HG02763 (cell line): ENCODE data around the gene SLC10A7.

ENCODE experiments used
- ATAC-seq: cut with Tn5 transposase; IDR thresholded peaks from one replicate; pipeline ENCODE4 v1.9.1; 2021; ENCODE audit warnings: mild to moderate bottlenecking, moderate library complexity; ENCODE audit not compliant: unreplicated experiment

SLC10A7 gene

DNA sequence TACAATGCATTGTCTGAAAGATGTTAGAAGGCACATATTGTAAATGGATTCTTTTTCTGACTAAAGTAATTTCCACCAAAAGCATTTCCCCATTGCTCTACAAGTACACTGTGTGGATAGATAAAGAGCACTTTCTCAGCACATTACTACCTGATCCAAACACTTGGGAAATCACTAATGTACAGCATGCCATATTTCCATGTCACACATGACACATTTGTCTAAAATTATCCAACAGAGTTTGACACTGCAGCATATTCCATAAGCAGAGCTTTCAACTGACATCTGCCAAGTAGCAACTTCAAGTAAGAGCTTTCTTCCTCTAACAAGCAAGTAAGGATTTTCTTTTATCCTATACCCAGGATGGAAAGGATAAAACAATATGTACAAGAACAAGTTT is 257.9 kb downstream of the SLC10A7 start:
- ATAC-seq: no peak

DNA sequence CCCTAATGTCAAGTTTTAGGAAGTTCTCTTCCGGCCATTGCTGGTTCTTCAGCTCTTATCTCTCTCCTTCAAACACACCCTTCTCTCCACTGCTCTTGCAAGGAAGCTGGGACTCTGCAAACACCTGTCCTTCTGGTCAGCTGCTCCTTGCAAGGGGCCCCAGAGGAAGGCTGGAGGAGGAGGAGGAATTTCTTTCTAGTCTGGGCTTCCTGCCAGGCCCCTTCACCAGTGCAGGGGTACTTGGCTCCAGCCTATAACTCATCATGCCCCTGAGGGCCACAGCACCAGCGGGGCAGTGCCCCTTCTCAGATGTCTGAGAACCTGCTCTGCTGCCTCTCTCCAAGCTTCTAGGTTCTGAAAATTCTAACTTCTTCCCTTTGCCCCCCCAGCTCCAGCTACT is 260.7 kb downstream of the SLC10A7 start:
- no peak for ATAC-seq

DNA sequence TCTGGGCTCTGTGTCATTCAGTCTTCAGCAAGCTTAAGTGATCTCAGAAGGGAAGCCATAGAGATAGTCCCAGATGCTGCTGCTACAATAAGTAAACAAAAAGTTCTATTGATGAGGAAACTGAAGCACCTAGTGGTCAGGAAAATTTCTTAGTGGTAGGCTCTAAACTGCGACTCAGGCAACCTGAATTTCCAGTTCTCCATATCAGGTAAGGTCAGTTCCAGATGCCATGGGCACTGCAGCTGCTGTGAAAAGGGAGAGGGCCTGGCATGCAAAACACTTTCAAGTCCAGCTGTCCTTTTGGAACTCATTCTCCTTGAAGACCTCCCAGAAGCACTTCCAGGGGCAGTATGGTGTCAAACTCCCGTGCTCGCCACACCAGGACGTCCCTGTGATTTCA is 261.2 kb downstream of the SLC10A7 start:
- ATAC-seq: no peak

DNA sequence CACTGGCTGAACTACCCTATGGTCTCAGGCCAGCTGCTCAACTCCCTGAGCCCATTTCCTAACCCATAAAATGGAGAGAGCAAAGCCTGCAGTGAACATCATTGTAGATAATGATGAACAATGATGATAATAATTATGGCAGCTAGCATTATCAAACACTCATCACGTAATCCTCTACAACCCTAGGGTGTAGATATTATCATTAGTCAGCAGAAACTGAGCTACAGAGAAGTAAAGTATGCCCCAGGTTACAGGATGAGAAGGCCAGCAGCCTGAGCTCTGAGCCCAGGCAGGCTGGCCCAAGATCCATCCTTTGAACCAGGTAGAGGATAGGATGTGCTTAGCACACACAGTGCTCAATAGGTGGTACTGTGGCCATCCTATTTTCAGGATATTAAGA is 264.2 kb downstream of the SLC10A7 start:
- no peak for ATAC-seq

DNA sequence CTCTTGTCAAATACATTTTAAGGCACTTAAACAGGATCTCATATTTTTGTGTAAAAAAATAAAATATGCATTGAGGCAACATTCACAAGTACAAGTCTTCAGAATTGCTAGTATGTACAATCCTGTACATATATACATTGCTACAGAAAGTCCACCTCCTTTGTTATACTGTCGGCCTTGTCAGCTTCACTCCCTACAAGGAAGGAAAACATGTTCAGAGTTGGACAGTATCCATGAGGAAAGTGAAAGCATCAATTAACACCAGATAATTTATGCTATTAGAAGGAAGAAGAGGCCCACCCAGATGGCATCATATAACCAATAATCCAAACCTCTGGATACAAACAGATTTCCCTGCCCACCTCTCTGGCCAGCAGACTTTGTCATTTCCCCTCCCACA is 265.4 kb downstream of the SLC10A7 start:
- ATAC-seq: no peak

DNA sequence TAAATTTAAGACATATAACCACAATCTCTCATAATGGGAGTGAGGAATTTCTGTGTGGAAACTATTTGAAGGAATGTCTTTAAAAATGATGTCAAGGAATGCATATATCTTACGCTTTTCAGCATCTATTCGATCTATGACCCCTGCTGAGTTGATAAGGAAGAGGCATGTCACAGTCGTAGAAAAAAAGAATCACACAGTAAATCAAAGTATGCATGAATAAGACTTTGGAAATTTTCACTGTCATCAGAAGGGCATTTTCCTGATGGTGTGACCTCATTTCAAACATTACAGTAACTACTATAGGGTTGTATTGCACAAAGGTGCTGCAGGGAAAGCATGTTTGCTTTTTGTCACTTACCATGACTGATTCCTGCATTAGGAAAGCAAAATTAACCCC is 265.9 kb downstream of the SLC10A7 start:
- no peak for ATAC-seq

DNA sequence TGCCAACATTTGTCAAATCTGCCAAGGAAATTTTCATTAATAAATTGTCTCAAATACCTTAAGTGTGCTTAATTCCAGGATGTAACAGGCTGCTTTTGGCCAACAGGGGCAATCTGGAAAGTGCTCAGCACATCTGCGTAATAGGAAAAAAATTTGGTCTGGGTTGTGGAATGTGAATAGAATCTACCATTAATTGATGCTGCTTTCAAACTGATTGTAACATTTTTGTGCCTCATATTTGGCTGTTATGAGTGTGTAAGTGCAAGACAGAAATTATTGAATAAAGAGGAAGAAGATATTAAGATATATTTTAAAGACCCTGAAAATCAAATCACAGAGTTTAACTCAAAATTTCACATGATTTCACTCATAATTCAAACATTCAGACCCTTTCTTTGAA is 266.3 kb downstream of the SLC10A7 start:
- ATAC-seq: no peak

DNA sequence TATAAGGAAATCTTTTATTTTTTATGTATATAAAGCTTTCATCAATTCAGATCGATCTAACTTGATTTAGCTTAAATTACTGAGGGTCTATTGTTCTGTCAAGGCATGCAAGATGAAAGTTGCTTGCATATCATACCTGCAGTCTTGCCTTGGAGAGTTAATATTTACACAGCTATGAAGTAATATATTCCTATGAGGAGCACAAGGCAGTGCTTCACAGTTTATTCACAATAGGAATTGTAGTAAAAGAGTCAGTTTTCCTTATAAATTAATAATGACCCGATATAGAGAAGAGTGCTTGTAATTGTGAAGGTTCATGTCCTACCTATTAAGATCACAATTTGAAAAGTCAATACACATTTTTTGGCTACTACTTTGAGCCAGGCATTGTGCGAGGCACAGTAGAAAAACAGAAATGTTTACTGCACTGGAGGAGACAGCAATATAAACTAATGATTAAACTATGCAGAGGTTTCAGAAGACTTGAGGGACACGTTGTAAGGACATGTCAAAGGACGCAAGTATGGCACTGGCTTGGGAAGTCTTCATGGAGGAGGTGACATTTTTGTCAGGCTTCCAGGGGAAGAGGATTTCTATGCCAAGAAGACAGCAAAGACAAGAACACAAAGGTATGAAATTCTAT is 268.6 kb downstream of the SLC10A7 start:
- no peak for ATAC-seq

DNA sequence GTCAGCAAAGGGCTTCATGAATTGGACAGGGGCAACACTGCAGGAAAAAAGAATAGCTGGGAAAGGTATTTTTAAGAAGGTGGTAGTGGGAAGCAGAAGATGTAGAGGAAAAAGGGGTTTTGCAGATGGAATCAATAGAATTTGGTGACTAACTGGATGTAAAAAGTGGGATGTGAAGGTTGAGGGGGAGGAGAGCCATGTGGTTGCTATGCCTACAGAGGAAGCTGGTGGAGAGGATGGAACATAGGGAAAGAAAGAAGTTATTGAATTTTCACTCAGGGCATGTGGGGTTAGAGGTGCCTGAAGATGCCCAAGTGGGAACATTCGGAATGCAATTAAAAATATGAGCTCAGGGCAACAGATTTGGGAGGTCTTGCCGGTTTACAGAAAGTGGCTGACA is 274.4 kb downstream of the SLC10A7 start:
- no peak for ATAC-seq

DNA sequence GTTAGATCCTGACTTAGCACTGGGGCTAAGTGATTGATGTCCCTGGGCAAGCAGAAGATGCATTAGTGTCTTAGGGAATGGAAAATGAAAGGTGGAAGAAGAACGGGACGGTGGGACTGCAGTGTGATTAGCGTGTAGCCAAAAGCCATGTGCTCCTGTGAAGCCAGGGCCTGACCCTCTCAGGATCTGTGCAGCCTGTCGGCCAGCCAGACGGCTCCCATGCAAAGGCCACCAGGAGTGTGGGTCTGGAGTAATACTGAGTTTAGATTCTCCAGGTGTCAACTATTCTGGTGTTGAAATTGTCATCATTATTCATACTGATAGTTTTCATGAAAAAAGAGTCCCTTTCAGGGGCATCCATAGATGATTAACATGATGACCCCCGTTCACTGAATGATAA is 275.4 kb downstream of the SLC10A7 start:
- ATAC-seq: no peak

DNA sequence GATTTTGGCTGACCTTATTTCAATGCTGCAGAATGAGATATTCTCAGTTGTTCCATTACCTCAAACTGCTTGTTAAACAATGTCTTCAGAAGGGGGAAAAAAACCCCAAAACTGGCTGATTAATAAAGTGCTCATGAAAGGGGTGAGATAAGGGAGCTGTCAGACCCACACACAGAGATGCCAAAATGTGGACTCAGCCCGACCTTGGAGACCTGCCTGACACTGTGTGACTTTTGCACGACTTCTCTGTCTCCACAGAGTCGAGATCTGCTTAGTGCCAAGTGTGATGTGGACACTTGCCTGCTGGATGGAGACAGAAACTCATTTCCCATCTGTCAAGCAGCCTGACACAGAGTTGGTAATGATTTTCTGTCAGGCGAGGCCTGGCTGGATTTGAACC is 275.9 kb downstream of the SLC10A7 start:
- ATAC-seq: no peak

DNA sequence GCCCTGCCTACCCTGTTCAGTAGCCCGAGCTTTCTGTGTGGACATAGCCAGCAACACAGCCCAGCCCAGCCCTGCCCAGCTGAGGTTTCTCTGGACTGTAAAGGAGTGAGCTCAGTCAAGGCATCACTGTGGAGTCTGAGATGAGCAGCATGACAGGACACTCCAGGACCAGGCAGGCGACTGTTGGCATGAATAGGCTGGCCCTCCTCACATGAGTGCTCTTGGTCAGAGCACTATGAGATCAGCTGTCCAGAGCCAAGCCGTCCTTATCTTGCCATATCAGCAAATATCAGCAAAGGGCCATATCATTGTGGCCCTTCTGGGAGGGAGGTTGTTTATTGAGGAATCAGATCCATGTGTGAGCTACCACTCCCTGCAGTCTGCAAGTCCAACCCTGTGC is 276.5 kb downstream of the SLC10A7 start:
- ATAC-seq: no peak

DNA sequence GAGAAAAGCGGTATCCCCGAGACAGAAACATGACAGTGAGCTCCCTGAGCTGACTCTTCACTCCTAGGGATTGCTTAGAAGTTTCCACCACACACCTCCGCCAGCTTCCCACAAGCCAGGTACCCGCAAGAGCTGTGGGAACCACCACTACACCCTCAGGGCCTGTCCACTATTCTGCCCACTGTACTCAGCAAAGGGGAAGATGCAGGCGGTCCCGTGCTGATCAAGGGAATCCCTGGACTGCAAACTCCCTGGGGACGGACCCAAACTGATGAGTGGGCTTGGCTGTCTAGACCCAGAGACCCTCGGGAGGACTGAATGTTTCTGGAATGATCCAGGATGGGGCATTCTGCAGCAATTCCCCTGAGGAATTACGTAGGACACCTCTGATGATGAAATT is 277.2 kb downstream of the SLC10A7 start:
- ATAC-seq: no peak

DNA sequence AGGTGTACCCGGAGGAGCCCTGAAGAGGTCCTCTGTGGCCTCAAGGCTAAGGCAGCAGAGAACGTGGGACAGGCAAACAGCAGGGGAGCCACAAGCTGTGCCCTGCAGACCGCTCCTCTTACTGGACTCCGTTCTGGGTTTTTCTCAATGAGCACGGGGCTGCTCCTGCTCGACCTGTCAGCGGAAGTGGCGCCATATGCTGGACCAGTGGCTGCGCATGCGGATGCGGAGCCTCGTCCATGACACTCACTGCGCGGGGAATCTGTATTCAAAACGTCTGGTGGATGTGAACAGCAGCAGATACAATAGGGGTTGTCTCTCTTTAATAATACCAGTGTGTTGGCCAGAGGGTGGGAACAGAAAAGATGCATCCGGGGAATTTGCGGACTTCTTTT is 277.9 kb downstream of the SLC10A7 start:
- no peak for ATAC-seq

DNA sequence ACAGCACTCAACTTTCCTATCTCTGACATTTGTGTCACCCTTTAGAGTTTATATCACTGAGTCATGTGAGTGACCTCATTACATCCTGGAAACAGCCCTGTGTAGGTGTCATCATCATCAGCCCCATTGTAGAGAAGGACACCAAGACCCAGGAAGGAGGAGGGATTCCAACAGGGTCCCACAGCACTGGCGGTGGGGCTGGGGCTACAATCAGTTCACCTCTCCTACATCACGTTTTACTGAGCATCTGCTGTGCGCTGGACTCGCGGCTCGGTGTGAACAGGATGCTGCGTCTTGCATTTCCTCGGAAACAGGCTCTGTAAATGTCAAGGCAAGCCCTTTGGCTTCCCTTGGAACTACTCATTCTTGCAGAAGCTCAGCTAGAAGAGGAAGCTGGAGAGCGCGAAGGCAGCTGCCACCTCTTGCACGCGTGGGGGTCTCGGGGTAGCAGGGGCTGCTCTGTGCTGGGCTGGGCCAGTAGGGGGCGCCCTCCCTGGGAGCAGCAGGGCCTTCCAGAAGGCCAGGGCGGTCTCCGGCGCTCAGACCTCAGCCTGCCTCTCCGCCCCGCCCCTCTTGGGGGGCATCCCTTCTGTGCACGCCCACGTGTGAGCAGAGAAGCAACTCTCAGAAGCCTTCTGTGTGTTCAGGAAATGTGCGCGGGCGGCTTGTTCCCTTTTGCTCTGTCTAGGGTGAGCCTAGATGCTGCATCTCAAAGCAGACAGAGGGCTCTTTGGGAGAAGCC is 278.4 kb downstream of the SLC10A7 start:
- peak; percentile 80 for ATAC-seq

DNA sequence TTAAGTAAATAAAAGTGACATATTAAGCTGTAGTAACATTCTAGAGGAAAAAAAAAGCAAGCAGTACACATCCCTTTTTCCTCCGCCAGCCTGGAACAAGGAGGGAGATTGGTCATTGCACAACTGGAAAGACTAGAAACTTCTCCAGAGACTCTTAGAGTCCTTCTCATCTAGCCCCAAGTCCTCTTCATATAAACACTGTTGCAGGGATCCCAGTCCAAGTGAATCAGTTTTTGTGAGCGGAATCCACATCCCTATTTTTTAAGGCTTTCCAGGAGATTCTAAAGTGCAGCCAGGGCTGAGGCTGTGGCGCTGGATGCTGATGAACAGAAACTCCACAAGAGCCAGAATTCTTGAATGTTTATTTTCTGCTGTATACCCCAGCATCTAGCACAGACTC is 283.6 kb downstream of the SLC10A7 start:
- no peak for ATAC-seq

DNA sequence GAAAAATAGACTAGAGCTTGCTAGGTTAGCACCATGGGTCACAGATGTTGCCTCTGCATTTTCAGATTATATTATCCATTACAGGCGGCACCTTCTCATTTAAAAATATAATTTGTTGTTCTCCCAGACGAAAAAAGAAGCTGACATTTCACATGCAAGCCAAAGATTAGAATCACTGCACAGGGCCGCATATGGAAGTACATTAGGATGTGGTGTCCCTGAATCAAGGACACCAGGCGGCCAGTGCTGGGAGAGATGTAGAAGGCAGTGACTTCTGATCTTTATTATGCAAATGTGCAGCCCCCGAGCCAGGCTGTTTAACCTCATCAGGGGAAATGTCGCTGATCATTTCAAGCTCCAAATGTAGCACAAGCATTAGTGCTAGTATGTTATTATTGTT is 284.6 kb downstream of the SLC10A7 start:
- ATAC-seq: no peak

DNA sequence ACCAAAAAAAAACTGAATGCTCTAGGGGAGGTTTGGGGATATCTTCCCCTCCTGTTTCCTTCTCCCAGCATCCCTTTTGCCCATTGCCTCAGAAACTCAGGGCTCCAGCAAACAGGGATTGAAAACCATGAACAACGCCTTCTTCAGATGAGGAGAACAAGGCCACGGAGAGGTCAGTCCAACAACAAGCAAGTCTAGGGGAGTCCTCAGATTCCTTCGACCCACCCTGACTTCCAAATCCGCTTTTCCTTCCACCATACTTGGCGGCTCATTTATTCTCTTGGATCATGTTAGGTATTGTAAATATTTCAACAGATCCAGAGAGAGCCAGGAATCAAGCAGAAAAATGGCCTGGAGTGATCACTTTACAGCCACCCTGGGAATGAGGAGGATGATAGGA is 285.5 kb downstream of the SLC10A7 start:
- ATAC-seq: no peak

DNA sequence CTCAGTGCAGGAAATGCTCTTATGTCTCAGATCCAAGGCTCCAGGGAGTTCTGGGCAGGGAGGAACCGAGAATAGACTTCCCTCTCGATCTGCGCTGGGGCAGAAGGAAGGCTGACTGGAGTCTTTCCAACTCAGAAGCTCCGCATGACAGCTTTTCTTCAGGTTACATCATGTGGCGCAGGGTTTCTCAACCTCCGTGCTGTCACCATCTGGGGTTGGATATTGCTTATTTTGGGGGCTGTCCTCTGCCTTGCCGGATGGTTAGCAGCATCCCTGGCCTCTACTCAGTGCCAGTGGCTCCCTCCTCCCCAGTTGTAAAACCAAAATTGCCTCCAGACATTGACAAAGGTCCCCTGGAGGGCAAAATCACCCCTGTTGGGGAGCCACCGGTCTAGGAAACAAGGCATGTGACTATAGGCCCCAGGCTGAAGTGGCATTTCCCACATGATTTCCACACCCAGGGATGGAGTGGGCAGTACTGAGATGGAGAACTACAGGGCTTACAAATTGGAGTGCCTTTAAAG is 286.0 kb downstream of the SLC10A7 start:
- no peak for ATAC-seq

DNA sequence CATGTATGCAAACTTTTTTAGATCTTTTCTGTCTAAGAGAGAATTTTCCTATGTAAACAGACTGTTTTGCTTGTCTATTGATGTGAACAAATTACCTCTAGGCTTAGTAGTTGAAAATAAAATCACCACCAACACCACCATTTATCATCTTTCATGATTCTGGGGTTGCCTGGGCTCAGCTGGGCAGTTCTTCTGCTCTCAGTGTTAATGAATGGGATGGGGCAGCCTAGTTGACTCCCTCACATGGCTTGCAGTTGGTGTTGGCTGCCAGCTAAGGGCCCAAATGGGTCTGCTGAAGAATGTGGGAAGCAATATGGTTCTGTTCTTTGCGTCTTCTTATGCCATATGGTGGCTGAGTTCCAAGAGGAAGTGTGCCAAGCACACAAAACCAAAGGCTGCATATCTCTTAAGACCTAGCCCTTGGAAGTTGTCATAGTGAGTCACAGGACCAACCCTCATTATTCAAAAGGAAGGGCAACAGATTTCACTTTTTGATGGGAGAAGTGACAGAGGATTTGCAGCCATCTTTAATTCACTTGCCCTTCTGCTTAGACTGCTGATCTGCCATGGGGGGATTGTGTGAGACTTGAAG is 289.5 kb downstream of the SLC10A7 start:
- ATAC-seq: no peak

DNA sequence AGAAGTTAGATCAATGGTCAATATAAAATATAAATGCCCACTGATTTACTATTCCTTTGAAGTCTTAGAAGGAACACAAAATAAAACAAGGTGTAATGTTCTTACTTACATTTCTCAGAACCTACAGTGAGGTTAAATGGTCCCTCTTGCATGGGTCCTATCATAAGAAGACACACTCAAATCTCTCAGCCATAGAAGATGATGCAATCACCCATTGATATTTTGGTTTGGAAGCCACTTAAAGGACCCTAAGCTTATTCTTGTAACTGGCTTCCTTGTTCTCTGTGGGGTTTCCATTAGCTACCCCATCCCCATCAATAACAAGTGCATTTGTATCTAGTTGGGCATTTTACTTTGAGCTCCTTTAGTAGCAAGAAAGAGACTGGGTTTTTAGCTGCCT is 292.3 kb downstream of the SLC10A7 start:
- no peak for ATAC-seq

DNA sequence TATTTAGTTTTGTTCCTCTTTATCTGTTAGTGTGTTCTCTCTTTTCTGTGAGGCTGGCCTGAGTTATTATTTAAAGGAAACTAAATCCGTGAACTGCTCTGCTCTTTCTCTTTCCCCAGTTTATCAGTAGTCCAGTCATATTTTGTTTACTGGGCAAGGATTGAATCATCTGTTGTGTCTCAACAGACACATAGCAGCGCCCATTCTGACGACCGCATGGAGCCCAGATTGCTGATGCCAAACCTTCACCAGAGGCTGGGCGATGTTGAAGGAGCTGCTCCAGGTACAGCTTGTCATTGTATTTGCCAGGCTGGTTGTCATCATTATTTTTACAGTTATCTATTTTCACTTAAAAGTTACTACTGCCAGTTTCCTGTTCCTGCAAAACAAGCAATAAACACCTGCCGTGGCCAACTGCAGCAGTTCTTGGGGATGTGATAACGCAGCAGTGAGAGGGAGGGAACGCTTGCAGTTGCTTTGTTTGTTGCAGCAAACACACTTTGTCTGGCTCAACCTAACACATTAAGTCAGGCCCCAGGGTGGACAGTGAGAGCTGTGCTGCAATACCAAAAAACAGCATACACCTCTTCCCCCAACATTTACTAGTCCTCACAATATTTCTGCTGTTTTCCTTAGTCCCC is 297.3 kb downstream of the SLC10A7 start:
- no peak for ATAC-seq
